Lower lobe of right lung (tissue), 2 donors: ENCODE results near the gene RBBP8. TPM values are rescaled to one million over a fixed set of nuclear protein-coding genes. Genes with fewer than 3 reads are reported as not detected.
A peak's percentile ranks its signal among the peaks of the same experiment; 100 is the strongest.

ENCODE experiments used
- ATAC-seq, 2 donors: fragments of 200-7000 bp; cut with Tn5 transposase; one replicate each; pipeline ENCODE4 v1.9.1; 2020 to 2022; ENCODE audit warnings: mild to moderate bottlenecking in 2 of 2, moderate library complexity in 2 of 2
- DNase-seq: peaks from one replicate; pipeline ENCODE4 v3.0.0-alpha.2; 2020
- H3K27ac ChIP-seq: fragments of 200-600 bp; one replicate; pipeline ENCODE4 v1.8.0; 2022
- H3K27me3 ChIP-seq: fragments of 200-600 bp; one replicate; pipeline ENCODE4 v1.8.0; 2022; ENCODE audit warnings: low read depth
- H3K36me3 ChIP-seq: fragments of 200-600 bp; one replicate; pipeline ENCODE4 v1.8.0; 2022; ENCODE audit warnings: mild to moderate bottlenecking
- H3K4me1 ChIP-seq: fragments of 200-600 bp; one replicate; pipeline ENCODE4 v1.8.0; 2022
- H3K4me3 ChIP-seq: fragments of 200-600 bp; one replicate; pipeline ENCODE4 v1.8.0; 2022; ENCODE audit warnings: mild to moderate bottlenecking
- H3K9me3 ChIP-seq: fragments of 200-600 bp; one replicate; pipeline ENCODE4 v1.8.0; 2022
- CTCF ChIP-seq: fragments of 200-600 bp; IDR thresholded peaks from one replicate; pipeline ENCODE4 v1.8.0; 2022; ENCODE audit warnings: antibody characterized with exemption, mild to moderate bottlenecking
- intact Hi-C: fragments of 100-400 bp; cut with DNase I; formaldehyde crosslinking; loops from one replicate; pipeline ENCODE4 v1.11.0; 2022
- total RNA-seq: library from RNA; stranded (reverse); fragmentation: NEBNext Ultra II Directional; extraction: Animal tissue kit (Norgen Biotek cat#: 25700); gene quantifications from one replicate; pipeline ENCODE4 v1.2.1, GENCODE V29; 2021
- donor health status: DM: no; HTN: yes; CAD: no; lungs with severe emphysema.

The RBBP8 gene
- total RNA-seq, 1 donor from 2014 or later, result 32.7 TPM

DNA sequence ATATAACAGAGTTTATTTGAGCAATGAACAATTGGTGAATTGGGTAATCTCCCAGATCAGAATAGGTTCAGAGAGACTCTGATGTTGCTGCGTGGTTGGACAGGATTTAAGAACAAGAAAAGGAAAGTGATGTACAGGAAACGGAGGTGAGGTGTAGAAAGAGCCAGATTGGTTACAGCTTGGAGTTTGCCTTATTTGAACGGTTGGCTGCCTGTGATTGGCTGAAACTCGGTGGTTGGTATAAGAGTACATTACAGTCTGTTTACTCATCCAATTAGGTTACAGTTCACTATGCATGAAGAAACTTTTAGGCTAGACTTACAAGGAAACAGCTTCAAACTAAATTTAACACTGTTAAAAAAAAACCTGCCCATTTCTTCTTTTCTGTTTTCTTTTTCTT, 134.1 kb downstream of the RBBP8 start:
- DNase-seq, result no peak
- Histone ChIP-seq H3K27me3 (no peaks in the 10 kb centered on the region), H3K9me3 (no peaks in the 10 kb centered on the region), H3K4me3 (no peak overlapping the region), H3K36me3 (no peaks in the 10 kb centered on the region), H3K27ac (no peak overlapping the region), H3K4me1 (peaks cover 13% of the 10 kb centered on the region)
- intact Hi-C loops, result no loop called here
- ATAC-seq, result peak in 1 of 2 donors; percentile 7
- no peak for TF ChIP-seq CTCF

DNA sequence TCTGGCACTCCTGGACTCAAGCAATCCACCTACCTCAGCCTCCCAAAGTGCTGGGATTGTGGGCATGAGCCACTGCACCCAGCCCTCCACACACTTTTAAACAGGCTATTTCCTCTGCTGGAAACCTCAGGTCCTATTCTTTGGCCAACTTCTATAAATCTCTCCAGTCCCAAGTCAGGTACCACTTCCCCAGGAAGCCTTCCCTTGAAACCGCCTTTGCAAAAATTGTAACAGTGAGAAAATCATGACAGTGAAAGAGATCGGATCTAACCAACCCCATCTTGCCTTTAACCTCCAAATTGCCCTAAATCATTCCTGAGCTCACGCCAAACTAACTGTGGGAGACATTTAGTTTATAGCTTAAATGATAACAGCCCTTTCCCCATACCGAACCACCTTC, 134.9 kb downstream of the RBBP8 start:
- DNase-seq, result no peak

GRCh38 chr18:23068570-23069310, 135.6 kb downstream of the RBBP8 start:
- H3K9me3 ChIP-seq, result no peaks in the 10 kb centered on the region
- DNase-seq (no peak), ATAC-seq (peak; percentile 34)
- H3K36me3 ChIP-seq, result no peaks in the 10 kb centered on the region
- H3K4me3 ChIP-seq, result no peak overlapping the region
- no peak overlapping the region for H3K27ac ChIP-seq
- TF ChIP-seq CTCF, result no peak
- H3K27me3 ChIP-seq, result no peaks in the 10 kb centered on the region
- intact Hi-C loops, result no loop called here
- peaks cover 13% of the 10 kb centered on the region for H3K4me1 ChIP-seq

More for the DNA sequence above, 134.9 kb downstream of the RBBP8 start:
- Histone ChIP-seq H3K27ac (no peak overlapping the region), H3K4me1 (peaks cover 13% of the 10 kb centered on the region), H3K4me3 (no peak overlapping the region), H3K36me3 (no peaks in the 10 kb centered on the region), H3K27me3 (no peaks in the 10 kb centered on the region), H3K9me3 (no peaks in the 10 kb centered on the region)
- TF ChIP-seq CTCF, result no peak
- ATAC-seq, result no peak
- intact Hi-C loops, result no loop called here

GRCh38 chr18:23069481-23069880, 136.4 kb downstream of the RBBP8 start:
- ATAC-seq (peak; percentile 25 to 37), DNase-seq (no peak)
- H3K9me3 ChIP-seq, result no peaks in the 10 kb centered on the region
- H3K27ac ChIP-seq, result no peak overlapping the region
- H3K27me3 ChIP-seq, result no peaks in the 10 kb centered on the region
- intact Hi-C loops, result no loop called here
- no peaks in the 10 kb centered on the region for H3K36me3 ChIP-seq
- H3K4me3 ChIP-seq, result no peak overlapping the region
- no peak for TF ChIP-seq CTCF
- H3K4me1 ChIP-seq, result peaks cover 13% of the 10 kb centered on the region

GRCh38 chr18:23069898-23070297, 136.8 kb downstream of the RBBP8 start:
- H3K4me3 ChIP-seq, result no peak overlapping the region

More at GRCh38 chr18:23069898-23070297, 136.8 kb downstream of the RBBP8 start:
- Histone ChIP-seq H3K9me3 (no peaks in the 10 kb centered on the region), H3K36me3 (no peaks in the 10 kb centered on the region), H3K27me3 (no peaks in the 10 kb centered on the region), H3K27ac (no peak overlapping the region), H3K4me1 (peaks cover 13% of the 10 kb centered on the region)
- ATAC-seq (no peak), DNase-seq (no peak)
- intact Hi-C loops, result no loop called here
- no peak for TF ChIP-seq CTCF
